ENCODE measurements around the gene GLDC.

DNA sequence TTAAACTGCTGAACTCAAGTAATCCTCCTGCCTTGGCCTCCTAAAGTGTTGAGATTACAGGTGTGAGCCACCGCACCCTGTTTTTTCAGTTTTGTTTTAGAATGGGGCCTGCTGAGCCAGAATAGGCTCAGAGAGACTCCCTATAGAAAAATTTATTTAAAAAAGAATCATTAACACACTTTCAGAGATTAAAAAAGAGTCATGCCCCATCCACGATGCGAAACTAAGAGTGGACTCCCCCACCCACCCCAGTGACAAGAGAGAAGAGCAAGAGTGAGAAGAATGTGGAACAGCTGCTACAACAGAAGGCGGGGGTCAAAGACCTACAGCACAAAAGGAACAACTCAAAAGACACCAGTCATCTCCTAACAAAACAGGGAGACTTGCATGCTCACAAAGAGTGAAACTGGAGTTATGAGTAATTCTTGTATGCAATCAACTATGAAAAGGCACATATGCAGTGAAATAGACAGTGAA lies 47.2 kb downstream of the GLDC start:
- no peak for TF ChIP-seq POLR2A (IDR thresholded peaks at IDR 0.05)
- TF ChIP-seq, protein P1, sequence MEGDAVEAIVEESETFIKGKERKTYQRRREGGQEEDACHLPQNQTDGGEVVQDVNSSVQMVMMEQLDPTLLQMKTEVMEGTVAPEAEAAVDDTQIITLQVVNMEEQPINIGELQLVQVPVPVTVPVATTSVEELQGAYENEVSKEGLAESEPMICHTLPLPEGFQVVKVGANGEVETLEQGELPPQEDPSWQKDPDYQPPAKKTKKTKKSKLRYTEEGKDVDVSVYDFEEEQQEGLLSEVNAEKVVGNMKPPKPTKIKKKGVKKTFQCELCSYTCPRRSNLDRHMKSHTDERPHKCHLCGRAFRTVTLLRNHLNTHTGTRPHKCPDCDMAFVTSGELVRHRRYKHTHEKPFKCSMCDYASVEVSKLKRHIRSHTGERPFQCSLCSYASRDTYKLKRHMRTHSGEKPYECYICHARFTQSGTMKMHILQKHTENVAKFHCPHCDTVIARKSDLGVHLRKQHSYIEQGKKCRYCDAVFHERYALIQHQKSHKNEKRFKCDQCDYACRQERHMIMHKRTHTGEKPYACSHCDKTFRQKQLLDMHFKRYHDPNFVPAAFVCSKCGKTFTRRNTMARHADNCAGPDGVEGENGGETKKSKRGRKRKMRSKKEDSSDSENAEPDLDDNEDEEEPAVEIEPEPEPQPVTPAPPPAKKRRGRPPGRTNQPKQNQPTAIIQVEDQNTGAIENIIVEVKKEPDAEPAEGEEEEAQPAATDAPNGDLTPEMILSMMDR (IDR thresholded peaks at IDR 0.05) = no peak

Data from ovary (tissue), 3 donors.